PFSK-1 (cell line): Measurements from ENCODE around the gene ZNF213.
A peak's percentile ranks its signal among the peaks of the same experiment; 100 is the strongest.

Source experiments
- FOXP2 ChIP-seq: optimal IDR thresholded peaks from 2 replicates; pipeline ENCODE3; 2011; ENCODE audit warnings: borderline replicate concordance, control low read depth, inconsistent platforms; ENCODE audit not compliant: insufficient read depth; ENCODE audit errors: extremely low read length, extremely low read depth
- POLR2AphosphoS5 ChIP-seq: IDR thresholded peaks from 2 replicates; pipeline ENCODE4 v1.6.1; 2012; ENCODE audit warnings: low read depth, mild to moderate bottlenecking, control low read depth, low read length, moderate library complexity
- REST ChIP-seq, 2 experiments: IDR thresholded peaks; 2 replicates each; pipeline versions ENCODE4 v1.6.1 to v1.8.0; 2011 to 2012; ENCODE audit warnings: low read depth in 2 of 2, low read length in 2 of 2, control low read depth in 1 of 2, inconsistent platforms in 1 of 2, mild to moderate bottlenecking in 1 of 2, moderate library complexity in 1 of 2; ENCODE audit not compliant: insufficient read depth in 1 of 2
- SIN3A ChIP-seq: IDR thresholded peaks from 2 replicates; pipeline ENCODE4 v1.6.1; 2012; ENCODE audit warnings: mild to moderate bottlenecking, low read length, moderate library complexity, borderline replicate concordance; ENCODE audit not compliant: insufficient read depth
- TAF1 ChIP-seq: IDR thresholded peaks from 2 replicates; pipeline ENCODE4 v1.6.1; 2012; ENCODE audit warnings: low read length, control low read depth, borderline replicate concordance; ENCODE audit not compliant: insufficient read depth

ZNF213 gene

GRCh38 chr16:3149193-3149530, 14.3 kb downstream of the ZNF213 start:
- no peak for TF ChIP-seq REST (IDR thresholded peaks at IDR 0.05; ENCODE audit: insufficient read depth in 1 of 2, low read depth in 2 of 2, low read length in 2 of 2)
- TF ChIP-seq FOXP2 = no peak
- no peak for TF ChIP-seq TAF1
- no peak for TF ChIP-seq POLR2AphosphoS5
- no peak for TF ChIP-seq SIN3A

- no peak for TF ChIP-seq SIN3A
- no peak for TF ChIP-seq FOXP2
- TF ChIP-seq TAF1 = no peak
- no peak for TF ChIP-seq POLR2AphosphoS5
- TF ChIP-seq REST (IDR thresholded peaks at IDR 0.05; ENCODE audit: insufficient read depth in 1 of 2, low read depth in 2 of 2, low read length in 2 of 2) = no peak
Measured at GRCh38 chr16:3149630-3150345, 15.0 kb downstream of the ZNF213 start.

GRCh38 chr16:3150346-3151218, 15.8 kb downstream of the ZNF213 start:
- TF ChIP-seq POLR2AphosphoS5 = no peak
- TF ChIP-seq FOXP2 = no peak
- TF ChIP-seq SIN3A = no peak
- no peak for TF ChIP-seq TAF1
- TF ChIP-seq REST (IDR thresholded peaks at IDR 0.05; ENCODE audit: insufficient read depth in 1 of 2, low read depth in 2 of 2, low read length in 2 of 2) = no peak

- TF ChIP-seq TAF1 (no peak), POLR2AphosphoS5 (no peak)
Measured at GRCh38 chr16:3152027-3152276, 17.1 kb downstream of the ZNF213 start.

GRCh38 chr16:3152277-3152990, 17.6 kb downstream of the ZNF213 start:
- TF ChIP-seq POLR2AphosphoS5 = no peak
- peak; percentile 70; the same call in 1 of the 2 replicates for TF ChIP-seq SIN3A
- TF ChIP-seq REST (IDR thresholded peaks at IDR 0.05; ENCODE audit: insufficient read depth in 1 of 2, low read depth in 2 of 2, low read length in 2 of 2) = no peak
